Peyer's patch (tissue), 4 donors: ENCODE results near the gene SLC38A2. TPM values are rescaled to one million over a fixed set of nuclear protein-coding genes. Genes with fewer than 3 reads are reported as not detected.
A peak's percentile ranks its signal among the peaks of the same experiment; 100 is the strongest.

Experiments used
- DNase-seq, 3 donors: peaks; one replicate each; pipeline ENCODE4 v3.0.0-alpha.2; 2017 to 2019
- H3K27ac ChIP-seq, 4 donors: fragments of 200-600 bp; sonication (generic); one replicate each; pipeline ENCODE4 v1.5.1; 2016 to 2019
- H3K27me3 ChIP-seq, 2 donors: fragments of 200-600 bp; sonication (generic); one replicate each; pipeline ENCODE4 v1.5.1; 2019
- H3K36me3 ChIP-seq, 3 donors: fragments of 200-600 bp; sonication (generic); one replicate each; pipeline ENCODE4 v1.5.1; 2016 to 2019
- H3K4me1 ChIP-seq, 4 donors: fragments of 200-600 bp; sonication (generic); one replicate each; pipeline ENCODE4 v1.5.1; 2016 to 2019
- H3K4me3 ChIP-seq, 4 donors: fragments of 200-600 bp; sonication (generic); 1 replicate in 3 of 4; 2 replicates in 1 of 4; pipeline ENCODE4 v1.5.1; 2016 to 2019; ENCODE audit warnings: mild to moderate bottlenecking in 1 of 4
- H3K9me3 ChIP-seq, 4 donors: fragments of 200-600 bp; sonication (generic); one replicate each; pipeline ENCODE4 v1.5.1; 2016 to 2019; ENCODE audit warnings: mild to moderate bottlenecking in 1 of 4
- CTCF ChIP-seq, 6 experiments: fragments of 450-650 bp in 4 of 6; fragments of 200-600 bp in 2 of 6; sonication (generic) in 1 of 6; IDR thresholded peaks; one replicate each; pipeline ENCODE4 v1.5.1; 2017 to 2019; ENCODE audit warnings: antibody characterized with exemption in 6 of 6, mild to moderate bottlenecking in 3 of 6, moderate library complexity in 1 of 6
- POLR2A ChIP-seq, 2 donors: fragments of 450-650 bp; IDR thresholded peaks; one replicate each; pipeline ENCODE4 v1.5.1; 2017; ENCODE audit warnings: antibody characterized with exemption in 2 of 2, mild to moderate bottlenecking in 2 of 2, moderate library complexity in 2 of 2
- total RNA-seq, 4 donors: library from RNA; depleted of rRNA; stranded (reverse); fragments of >200 nt; gene quantifications; one replicate each; pipeline ENCODE4 v1.1.0, GENCODE V29; 2016

Gene SLC38A2
- total RNA-seq, 4 donors from 2014 or later = 93.1 to 173 (median 134) TPM

- no peaks in the 10 kb centered on the region for H3K4me1 ChIP-seq
- no peak for DNase-seq
- peaks cover 0 to 13% (median 0%) of the 10 kb centered on the region in 3 donors for H3K36me3 ChIP-seq
- H3K4me3 ChIP-seq = no peak overlapping the region
- H3K9me3 ChIP-seq = no peaks in the 10 kb centered on the region
- no peak overlapping the region for H3K27ac ChIP-seq
- TF ChIP-seq CTCF (IDR thresholded peaks at IDR 0.05) (no peak), POLR2A (IDR thresholded peaks at IDR 0.05) (no peak)
- H3K27me3 ChIP-seq = no peaks in the 10 kb centered on the region
Measured at GRCh38 chr12:46354802-46355199, 17.8 kb downstream of the SLC38A2 start.

DNA sequence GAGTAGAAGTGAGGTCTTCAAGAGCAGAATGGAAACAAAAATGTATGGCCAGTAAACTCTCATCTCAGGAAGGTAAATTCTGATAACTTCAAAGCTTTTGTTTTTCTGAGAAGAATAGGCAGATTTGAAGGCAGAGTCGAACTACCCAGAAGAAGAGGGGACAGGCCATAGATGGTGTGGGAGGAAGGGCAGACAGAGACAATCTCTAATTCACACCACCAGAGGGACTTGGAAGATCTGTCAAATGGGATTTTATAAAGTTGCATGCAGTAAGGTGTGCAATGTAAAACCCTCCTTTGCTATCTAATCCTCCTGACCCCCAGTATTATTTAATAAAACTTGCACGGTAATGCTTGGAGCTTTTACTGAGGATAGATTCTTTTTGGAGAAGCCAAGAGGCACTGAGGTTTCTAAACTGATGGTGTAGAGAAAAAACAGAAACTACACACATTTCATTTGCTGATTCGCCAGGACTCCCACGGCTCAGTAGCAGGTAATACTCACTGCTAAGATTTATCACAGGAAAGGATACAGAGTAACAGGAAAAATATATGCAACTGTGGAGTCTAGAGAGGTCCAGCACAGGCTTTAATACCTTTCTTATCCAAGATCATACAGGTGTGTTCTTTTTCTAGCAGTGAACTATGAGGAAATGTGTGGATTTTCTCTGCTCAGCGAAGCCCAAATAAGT, 18.3 kb downstream of the SLC38A2 start:
- Histone ChIP-seq H3K4me3 (no peak overlapping the region), H3K9me3 (no peaks in the 10 kb centered on the region), H3K27ac (no peak overlapping the region), H3K4me1 (no peaks in the 10 kb centered on the region), H3K27me3 (no peaks in the 10 kb centered on the region), H3K36me3 (peaks cover 0 to 8% (median 0%) of the 10 kb centered on the region in 3 donors)
- TF ChIP-seq CTCF (IDR thresholded peaks at IDR 0.05) (peak in 4 of 6 experiments; percentile 14 to 32 (median 27)), POLR2A (IDR thresholded peaks at IDR 0.05) (no peak)
- DNase-seq = no peak

DNA sequence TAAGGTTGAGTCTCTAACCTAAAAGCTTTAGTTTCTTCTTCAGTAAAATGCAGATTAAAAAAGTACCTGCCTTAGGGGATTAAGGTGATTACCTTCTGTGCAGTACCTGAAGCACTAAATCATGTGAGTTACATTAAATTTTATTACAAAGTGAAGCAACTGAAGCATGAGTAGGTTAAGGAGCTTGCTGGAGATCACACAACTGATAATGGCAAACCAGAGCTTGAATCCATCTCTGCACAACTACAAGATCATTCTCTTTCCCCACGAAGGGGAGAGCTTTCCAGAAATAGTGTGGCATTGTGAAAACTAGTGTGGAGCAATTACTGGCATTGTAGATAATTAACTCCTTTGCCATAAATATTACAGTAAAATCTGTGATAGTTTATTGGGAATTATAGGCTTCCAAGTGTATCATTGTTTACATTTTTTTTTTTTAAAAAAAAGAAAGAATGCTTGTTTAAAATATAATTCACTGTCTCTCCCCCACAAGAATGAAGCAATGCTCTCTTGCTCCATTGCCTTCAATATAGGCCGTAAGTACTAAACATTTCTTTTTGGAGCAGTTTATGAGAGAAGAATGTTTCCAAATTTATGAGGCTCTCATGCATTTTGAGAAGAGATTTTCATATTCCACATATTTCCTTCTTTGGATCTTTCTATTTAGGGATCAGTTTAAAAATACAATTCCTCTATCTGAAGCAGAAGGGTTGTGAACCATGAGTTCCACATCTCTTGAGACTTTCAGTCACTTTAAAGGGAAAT, 20.5 kb downstream of the SLC38A2 start:
- no peaks in the 10 kb centered on the region for H3K4me1 ChIP-seq
- no peak for DNase-seq
- H3K27me3 ChIP-seq = no peaks in the 10 kb centered on the region
- no peak overlapping the region for H3K4me3 ChIP-seq
- H3K36me3 ChIP-seq = no peaks in the 10 kb centered on the region
- no peaks in the 10 kb centered on the region for H3K9me3 ChIP-seq
- no peak for TF ChIP-seq CTCF (IDR thresholded peaks at IDR 0.05)
- no peak for TF ChIP-seq POLR2A (IDR thresholded peaks at IDR 0.05)
- no peak overlapping the region for H3K27ac ChIP-seq

DNA sequence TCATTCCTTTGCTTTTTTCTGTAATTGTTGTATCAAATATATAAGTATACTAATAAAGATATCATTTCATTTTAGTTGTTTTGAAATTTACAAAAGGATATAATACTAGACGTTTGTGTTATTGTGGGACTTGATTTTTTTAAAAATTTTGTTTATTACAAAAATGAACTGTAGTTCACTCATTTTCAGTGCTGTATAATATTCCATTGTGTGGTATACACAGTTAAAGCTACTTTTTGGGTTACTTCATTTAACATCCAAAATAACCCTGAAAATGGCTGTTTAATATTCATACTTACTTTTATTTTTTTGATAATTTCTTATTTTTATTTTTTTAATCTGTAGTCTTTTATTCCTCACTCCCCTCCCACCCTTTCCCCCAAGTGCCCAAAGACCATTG, 21.4 kb downstream of the SLC38A2 start:
- no peak overlapping the region for H3K27ac ChIP-seq
- no peaks in the 10 kb centered on the region for H3K36me3 ChIP-seq
- H3K4me3 ChIP-seq = no peak overlapping the region
- no peaks in the 10 kb centered on the region for H3K27me3 ChIP-seq
- no peaks in the 10 kb centered on the region for H3K9me3 ChIP-seq
- no peaks in the 10 kb centered on the region for H3K4me1 ChIP-seq
- TF ChIP-seq CTCF (IDR thresholded peaks at IDR 0.05) (no peak), POLR2A (IDR thresholded peaks at IDR 0.05) (no peak)
- no peak for DNase-seq

GRCh38 chr12:46349253-46349652, 23.3 kb downstream of the SLC38A2 start:
- DNase-seq = no peak
- Histone ChIP-seq H3K36me3 (no peaks in the 10 kb centered on the region), H3K4me3 (no peak overlapping the region), H3K27ac (no peak overlapping the region), H3K9me3 (no peaks in the 10 kb centered on the region), H3K27me3 (no peaks in the 10 kb centered on the region), H3K4me1 (no peaks in the 10 kb centered on the region)
- no peak for TF ChIP-seq CTCF (IDR thresholded peaks at IDR 0.05)
- no peak for TF ChIP-seq POLR2A (IDR thresholded peaks at IDR 0.05)
